Caki2 (cell line): Measurements from ENCODE around the gene GNB5. TPM values are rescaled to one million over a fixed set of nuclear protein-coding genes. Genes with fewer than 3 reads are reported as not detected.
A peak's percentile ranks its signal among the peaks of the same experiment; 100 is the strongest.
"Not testable (repeated sequence)": the region's sequence is repeated elsewhere in the genome, so short reads cannot be mapped to it uniquely, and the experiment has no call there.

Experiments used
- DNase-seq: peaks from one replicate; pipeline ENCODE4 v3.0.0-alpha.2; 2015; ENCODE audit warnings: low read depth
- in situ Hi-C: cut with HindIII; loops from 2 replicates; pipeline ENCODE4 v1.10.0; 2016; ENCODE audit warnings: low sequenced_read_pairs, low pct_unique_long_range_greater_than_20kb, mixed read lengths
- total RNA-seq: library from RNA; depleted of rRNA; stranded (reverse); fragments of >200 nt; shearing (Covaris generic); gene quantifications from 2 replicates; pipeline ENCODE4 v1.2.3, GENCODE V29; 2014; ENCODE audit warnings: low replicate concordance

Gene GNB5
- total RNA-seq, 1 experiment from 2014 or later, result 54.8 TPM

- DNase-seq, result no peak
- in situ Hi-C loops, result no loop called here
Observed at GRCh38 chr15:52180196-52180835, 10.9 kb downstream of the GNB5 start.

- in situ Hi-C loops, result no loop called here
- peak; percentile 81 for DNase-seq
Observed at GRCh38 chr15:52179278-52180195, 11.7 kb downstream of the GNB5 start.

GRCh38 chr15:52178765-52179164 is 12.4 kb downstream of the GNB5 start:
- no peak for DNase-seq
- in situ Hi-C loops, result no loop called here

- in situ Hi-C loops, result no loop called here
- DNase-seq, result no peak
Observed at GRCh38 chr15:52172869-52173268, 18.3 kb downstream of the GNB5 start.

- in situ Hi-C loops, result no loop called here
- no peak for DNase-seq
Observed at GRCh38 chr15:52171807-52172206, 19.4 kb downstream of the GNB5 start.

GRCh38 chr15:52171386-52171785 is 19.8 kb downstream of the GNB5 start:
- in situ Hi-C loops, result no loop called here
- DNase-seq, result no peak

- DNase-seq, in situ Hi-C loops: not testable (repeated sequence)
Observed at GRCh38 chr15:52170199-52170598, 21.0 kb downstream of the GNB5 start.

GRCh38 chr15:52165494-52166131 is 25.6 kb downstream of the GNB5 start:
- in situ Hi-C loops, DNase-seq: not testable (repeated sequence)

- in situ Hi-C loops, result no loop called here
Observed at GRCh38 chr15:52164631-52165265, 26.4 kb downstream of the GNB5 start.

GRCh38 chr15:52163321-52164190 is 27.6 kb downstream of the GNB5 start:
- DNase-seq, result no peak
- in situ Hi-C loops, result no loop called here

More at GRCh38 chr15:52164631-52165265, 26.4 kb downstream of the GNB5 start:
- DNase-seq, result no peak

GRCh38 chr15:52162876-52163275 is 28.3 kb downstream of the GNB5 start:
- no peak for DNase-seq
- in situ Hi-C loops, result no loop called here

GRCh38 chr15:52162260-52162659 is 28.9 kb downstream of the GNB5 start:
- no peak for DNase-seq
- in situ Hi-C loops, result no loop called here

GRCh38 chr15:52161406-52161966 is 29.7 kb downstream of the GNB5 start:
- no peak for DNase-seq
- in situ Hi-C loops, result no loop called here

- in situ Hi-C loops, result no loop called here
- DNase-seq, result no peak
Observed at GRCh38 chr15:52159645-52160044, 31.5 kb downstream of the GNB5 start.

- DNase-seq, result no peak
- in situ Hi-C loops, result no loop called here
Observed at GRCh38 chr15:52158084-52158765, 33.0 kb downstream of the GNB5 start.

- in situ Hi-C loops, result no loop called here
- no peak for DNase-seq
Observed at GRCh38 chr15:52155878-52156277, 35.3 kb downstream of the GNB5 start.
